Activated CD4-positive, CD25-positive, alpha-beta regulatory T cell treated with anti-CD3 and anti-CD28 coated beads, Interleukin-2, amount 50 U/mL, for 24 hours (primary cell): ENCODE results near the gene ELP1.

Experiments
- ATAC-seq, 2 donors: fragments of 150-1000 bp; cut with Tn5 transposase; one replicate each; pipeline ENCODE4 v1.10.0; 2021; ENCODE audit warnings: mild to moderate bottlenecking in 1 of 2, moderate library complexity in 1 of 2

The ELP1 gene

GRCh38 chr9:108882052-108882888 is 51.7 kb downstream of the ELP1 start:
- no peak for ATAC-seq

GRCh38 chr9:108880738-108881316 is 53.1 kb downstream of the ELP1 start:
- no peak for ATAC-seq

- no peak for ATAC-seq
Observed at GRCh38 chr9:108877524-108877923, 56.4 kb downstream of the ELP1 start.

- no peak for ATAC-seq
Observed at GRCh38 chr9:108876425-108876824, 57.5 kb downstream of the ELP1 start.

GRCh38 chr9:108874058-108874788 is 59.7 kb downstream of the ELP1 start:
- no peak for ATAC-seq

- ATAC-seq: no peak
Observed at GRCh38 chr9:108869092-108869725, 64.7 kb downstream of the ELP1 start.

GRCh38 chr9:108867829-108868228 is 66.1 kb downstream of the ELP1 start:
- ATAC-seq: no peak

GRCh38 chr9:108867116-108867515 is 66.8 kb downstream of the ELP1 start:
- no peak for ATAC-seq

GRCh38 chr9:108866001-108866420 is 67.9 kb downstream of the ELP1 start:
- ATAC-seq: no peak

GRCh38 chr9:108865037-108865436 is 68.9 kb downstream of the ELP1 start:
- no peak for ATAC-seq

- ATAC-seq: no peak
Observed at GRCh38 chr9:108864446-108864845, 69.5 kb downstream of the ELP1 start.

- ATAC-seq: no peak
Observed at GRCh38 chr9:108863891-108864290, 70.0 kb downstream of the ELP1 start.

- no peak for ATAC-seq
Observed at GRCh38 chr9:108861997-108862396, 71.9 kb downstream of the ELP1 start, which contains the start of gene ACTL7A. Gene ACTL7A (plus strand): TSS chr9:108862266. CDS start chr9:108862323, 57 bp downstream.

GRCh38 chr9:108861464-108861863 is 72.5 kb downstream of the ELP1 start:
- ATAC-seq: no peak

- ATAC-seq: no peak
Observed at GRCh38 chr9:108860764-108861163, 73.2 kb downstream of the ELP1 start.

GRCh38 chr9:108860354-108860753 is 73.6 kb downstream of the ELP1 start:
- ATAC-seq: no peak

- ATAC-seq: peak in 1 of 2 donors; percentile 28
Observed at GRCh38 chr9:108859459-108860114, 74.3 kb downstream of the ELP1 start.

GRCh38 chr9:108857572-108857971 is 76.4 kb downstream of the ELP1 start:
- ATAC-seq: no peak

- ATAC-seq: no peak
Observed at GRCh38 chr9:108855888-108856287, 78.0 kb downstream of the ELP1 start, which contains the start of gene ACTL7B. Gene ACTL7B (minus strand): TSS chr9:108855986. CDS start chr9:108855930, 56 bp downstream.

- ATAC-seq: no peak
Observed at GRCh38 chr9:108855529-108855886, 78.4 kb downstream of the ELP1 start.

GRCh38 chr9:108854641-108855528 is 79.0 kb downstream of the ELP1 start:
- no peak for ATAC-seq
